HCT116 (cell line): ENCODE results near the gene TMEM115. TPM values are rescaled to one million over a fixed set of nuclear protein-coding genes. Genes with fewer than 3 reads are reported as not detected.
A peak's percentile ranks its signal among the peaks of the same experiment; 100 is the strongest.

Experiments used
- ATAC-seq: fragments of 200-7000 bp; cut with Tn5 transposase; 2 replicates; pipeline ENCODE4 v1.9.1; 2020; ENCODE audit warnings: mild to moderate bottlenecking, moderate library complexity
- BruUV-seq: library from RNA; stranded (reverse); fragments of 400-500 nt; replicated peaks from 2 replicates; lab custom pipeline; 2021; lab: Mats Ljungman, UMichigan
- CTCF ChIA-PET: fragments of 300-600 bp; sonication (Branson Sonifier 250); formaldehyde crosslinking; loops from one replicate; lab custom pipeline; 2021; ENCODE audit warnings: antibody characterized with exemption; lab: Charles Lee
- POLR2A ChIA-PET: fragments of 300-600, 350-600 bp; sonication (Branson Sonifier 250); formaldehyde crosslinking; loops from one replicate; lab custom pipeline; 2021; ENCODE audit warnings: antibody characterized with exemption; lab: Charles Lee
- RAD21 ChIA-PET, 2 experiments: fragments of 300-600 bp; sonication (Branson Sonifier 250); formaldehyde crosslinking; loops; one replicate each; lab custom pipeline; 2023; ENCODE audit warnings: low total read pairs in 2 of 2; ENCODE audit not compliant: uncharacterized antibody in 2 of 2, unreplicated experiment in 2 of 2, low non-redundant PET in 1 of 2; lab: Charles Lee
- DNase-seq: peaks from one replicate; pipeline ENCODE4 v3.0.0-alpha.2; 2010; ENCODE audit warnings: low read depth, low spot score
- H2AFZ ChIP-seq: fragments of 200-600 bp; shearing (Covaris generic), sonication (generic); 2 replicates; pipeline ENCODE4 v1.6.1; 2017; ENCODE audit warnings: low read depth, mixed run types, mixed read lengths, antibody characterized with exemption, low read length; ENCODE audit not compliant: poor library complexity, severe bottlenecking
- H3K27ac ChIP-seq: 2 replicates; pipeline ENCODE4 v1.5.1; 2012; ENCODE audit warnings: low read depth, low read length
- H3K27me3 ChIP-seq: fragments of 200-600 bp; sonication (generic); 2 replicates; pipeline ENCODE4 v1.6.1; 2016; ENCODE audit warnings: mixed run types, low read length, mixed read lengths; ENCODE audit not compliant: insufficient read depth
- H3K36me3 ChIP-seq, 2 experiments: fragments of 200-500 bp in 1 of 2; fragments of 200-600 bp in 1 of 2; sonication (Bioruptor generic) in 1 of 2; sonication (generic) in 1 of 2; 2 replicates each; pipeline versions ENCODE4 v1.5.1 to v1.6.1; 2014 to 2016; ENCODE audit warnings: low read length in 2 of 2, inconsistent platforms in 1 of 2, mixed read lengths in 1 of 2, mixed run types in 1 of 2; ENCODE audit not compliant: insufficient read depth in 2 of 2, control insufficient read depth in 1 of 2
- H3K4me1 ChIP-seq, 2 experiments: fragments of 200-600 bp in 1 of 2; sonication (generic) in 1 of 2; 2 replicates each; pipeline versions ENCODE4 v1.5.1 to v1.6.1; 2012 to 2017; ENCODE audit warnings: low read length in 2 of 2, inconsistent platforms in 1 of 2, mild to moderate bottlenecking in 1 of 2, mixed read lengths in 1 of 2, mixed run types in 1 of 2, moderate library complexity in 1 of 2; ENCODE audit not compliant: insufficient read depth in 2 of 2, control insufficient read depth in 1 of 2
- H3K4me2 ChIP-seq: fragments of 200-600 bp; sonication (generic); 2 replicates; pipeline ENCODE4 v1.6.1; 2017; ENCODE audit warnings: mixed run types, low read length, mixed read lengths
- H3K4me3 ChIP-seq, 2 experiments: fragments of 200-600 bp in 1 of 2; sonication (generic) in 1 of 2; replicated peaks in 1 of 2; 2 replicates each; pipeline ENCODE4 v1.5.1; 2011 to 2016; ENCODE audit warnings: low read length in 2 of 2, control low read depth in 1 of 2, low read depth in 1 of 2, mild to moderate bottlenecking in 1 of 2, mixed read lengths in 1 of 2, mixed run types in 1 of 2
- H3K79me2 ChIP-seq: fragments of 200-600 bp; sonication (generic); 2 replicates; pipeline ENCODE4 v1.6.1; 2017; ENCODE audit warnings: mild to moderate bottlenecking, mixed run types, low read length, moderate library complexity, mixed read lengths; ENCODE audit not compliant: insufficient read depth
- H3K9ac ChIP-seq: fragments of 200-600 bp; sonication (generic); 2 replicates; pipeline ENCODE4 v1.6.1; 2016; ENCODE audit warnings: low read length, mixed read lengths
- H3K9me2 ChIP-seq: fragments of 200-600 bp; sonication (generic), shearing (Covaris generic); 2 replicates; pipeline ENCODE4 v1.6.1; 2017; ENCODE audit warnings: mixed run types, mild to moderate bottlenecking, moderate library complexity; ENCODE audit not compliant: insufficient read depth
- H3K9me3 ChIP-seq, 2 experiments: fragments of 200-500 bp in 1 of 2; fragments of 200-600 bp in 1 of 2; sonication (Bioruptor generic) in 1 of 2; sonication (generic) in 1 of 2; 2 replicates each; pipeline ENCODE4 v1.6.1; 2014 to 2017; ENCODE audit warnings: low read length in 2 of 2, mixed read lengths in 2 of 2, inconsistent platforms in 1 of 2, low read depth in 1 of 2, mild to moderate bottlenecking in 1 of 2, mixed run types in 1 of 2, moderate library complexity in 1 of 2; ENCODE audit not compliant: control insufficient read depth in 1 of 2, insufficient read depth in 1 of 2
- H4K20me1 ChIP-seq: fragments of 200-600 bp; sonication (generic), shearing (Covaris generic); 2 replicates; pipeline ENCODE4 v1.6.1; 2017; ENCODE audit warnings: mixed run types, mild to moderate bottlenecking, moderate library complexity; ENCODE audit not compliant: insufficient read depth
- CBX3 ChIP-seq: IDR thresholded peaks from 2 replicates; pipeline ENCODE4 v1.6.1; 2012; ENCODE audit warnings: low read depth
- CEBPB ChIP-seq: IDR thresholded peaks from 2 replicates; pipeline ENCODE4 v1.6.1; 2012; ENCODE audit warnings: low read depth
- ELF1 ChIP-seq: IDR thresholded peaks from 2 replicates; pipeline ENCODE4 v1.6.1; 2012; ENCODE audit warnings: low read depth, borderline replicate concordance
- EZH2 ChIP-seq: fragments of 200-600 bp; sonication (generic); IDR thresholded peaks from 2 replicates; pipeline ENCODE4 v1.6.1; 2017; ENCODE audit warnings: antibody characterized with exemption, mixed run types
- EZH2phosphoT487 ChIP-seq: fragments of 200-600 bp; IDR thresholded peaks from 2 replicates; pipeline ENCODE4 v1.6.1; 2018; ENCODE audit warnings: antibody characterized with exemption, borderline replicate concordance
- FOSL1 ChIP-seq: IDR thresholded peaks from 2 replicates; pipeline ENCODE4 v1.6.1; 2012; ENCODE audit warnings: low read depth
- JUND ChIP-seq: IDR thresholded peaks from 2 replicates; pipeline ENCODE4 v1.6.1; 2012
- MAX ChIP-seq: IDR thresholded peaks from 2 replicates; pipeline ENCODE4 v1.6.1; 2012
- POLR2A ChIP-seq: IDR thresholded peaks from 2 replicates; pipeline ENCODE4 v1.7.0; 2011; ENCODE audit warnings: borderline replicate concordance; ENCODE audit not compliant: insufficient read depth, insufficient read length; ENCODE audit errors: extremely low read depth
- SRF ChIP-seq: IDR thresholded peaks from 2 replicates; pipeline ENCODE4 v1.6.1; 2012; ENCODE audit warnings: low read depth
- TCF7L2 ChIP-seq: IDR thresholded peaks from 2 replicates; pipeline ENCODE4 v1.7.0; 2011; ENCODE audit warnings: borderline replicate concordance, inconsistent platforms; ENCODE audit not compliant: insufficient read depth, insufficient read length; ENCODE audit errors: extremely low read depth
- ZBTB33 ChIP-seq: IDR thresholded peaks from 2 replicates; pipeline ENCODE4 v1.6.1; 2011; ENCODE audit warnings: mild to moderate bottlenecking, low read length, moderate library complexity; ENCODE audit not compliant: insufficient replicate concordance; ENCODE audit errors: extremely low read depth
- intact Hi-C: fragments of 100-400 bp; cut with micrococcal nuclease; formaldehyde crosslinking; loops from 2 replicates; pipeline ENCODE4 v1.10.0; 2022
- total RNA-seq: library from RNA; stranded (reverse); gene quantifications from one replicate; pipeline ENCODE4 v1.2.1, GENCODE V29; 2021; ENCODE audit not compliant: unreplicated experiment
- TF ChIP-seq, protein P1 (sequence below), 3 experiments: fragments of 200-600 bp in 1 of 3; sonication (generic) in 1 of 3; IDR thresholded peaks in 2 of 3; conservative IDR thresholded peaks in 1 of 3; 2 replicates each; pipeline ENCODE4 v1.5.1; 2012 to 2017; ENCODE audit warnings: low read depth in 2 of 3, low read length in 2 of 3, antibody characterized with exemption in 1 of 3, borderline replicate concordance in 1 of 3, control low read depth in 1 of 3, mild to moderate bottlenecking in 1 of 3, mixed read lengths in 1 of 3, mixed run types in 1 of 3, moderate library complexity in 1 of 3; ENCODE audit not compliant: insufficient read depth in 1 of 3

TMEM115 gene
- total RNA-seq, 1 experiment from 2014 or later, result 24.6 TPM

DNA sequence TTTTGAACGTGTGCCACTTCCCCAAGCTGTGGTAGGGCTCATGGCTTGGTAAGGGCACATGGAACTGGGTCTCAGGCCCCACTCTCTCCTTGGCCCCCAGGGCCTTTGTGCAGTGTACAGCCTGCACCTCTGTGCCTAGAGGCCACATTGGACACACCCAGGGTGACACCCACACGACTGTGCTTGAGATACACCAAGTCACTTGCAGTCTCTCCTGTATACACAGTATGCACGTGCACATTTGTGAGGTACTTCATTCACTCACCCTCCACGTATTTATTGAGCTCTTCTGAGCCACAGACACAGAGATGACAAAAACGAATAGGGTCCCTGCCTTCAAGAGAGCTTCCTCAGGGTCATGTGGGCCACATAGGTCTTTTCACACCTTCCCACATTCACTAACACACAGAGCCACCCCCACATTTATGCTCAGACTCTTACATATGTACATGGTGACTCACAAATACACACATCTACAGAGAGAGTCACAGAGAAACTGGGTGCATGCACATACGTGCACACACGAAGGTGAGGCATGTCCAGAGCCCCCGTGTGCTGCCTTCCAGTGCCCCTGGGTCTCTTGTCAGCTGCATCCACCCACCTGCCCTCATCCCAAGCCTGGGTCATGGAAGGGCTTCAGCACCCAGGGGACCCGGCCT, 9.8 kb upstream of the TMEM115 start:
- no peak for TF ChIP-seq ZBTB33
- DNase-seq (no peak), ATAC-seq (no peak)
- no peak overlapping the region for H2AFZ ChIP-seq
- intact Hi-C loops, result no loop called here
- no peaks in the 10 kb centered on the region for H3K9me2 ChIP-seq
- no TSS peak for BruUV-seq
- peaks cover 8 to 22% of the 10 kb centered on the region in 2 experiments; a peak in 2 of 4 replicates for H3K4me1 ChIP-seq
- ChIA-PET RAD21 (no interaction called here), POLR2A (no interaction called here), CTCF (no interaction called here)
- no peak overlapping the region for H3K27ac ChIP-seq
- no peaks in the 10 kb centered on the region for H4K20me1 ChIP-seq
- no peaks in the 10 kb centered on the region for H3K36me3 ChIP-seq
- H3K79me2 ChIP-seq, result no peaks in the 10 kb centered on the region
- no peak overlapping the region for H3K4me3 ChIP-seq
- no peak overlapping the region for H3K9ac ChIP-seq
- H3K4me2 ChIP-seq, result no peak overlapping the region
- no peaks in the 10 kb centered on the region for H3K27me3 ChIP-seq
- H3K9me3 ChIP-seq, result no peaks in the 10 kb centered on the region

GRCh38 chr3:50365842-50366220, 6.5 kb upstream of the TMEM115 start:
- Histone ChIP-seq H3K4me2 (peak overlapping the region; percentile 97), H3K27me3 (no peaks in the 10 kb centered on the region), H3K9ac (peak overlapping the region; percentile 59; the same call in 1 of the 2 replicates), H3K79me2 (no peaks in the 10 kb centered on the region), H4K20me1 (no peaks in the 10 kb centered on the region), H3K9me3 (no peaks in the 10 kb centered on the region), H3K9me2 (no peaks in the 10 kb centered on the region), H3K36me3 (no peaks in the 10 kb centered on the region), H3K4me3 (peak overlapping the region; percentile 47 to 65), H2AFZ (no peak overlapping the region), H3K27ac (peak overlapping the region; percentile 25; the same call in 1 of the 2 replicates), H3K4me1 (peaks cover 4 to 18% of the 10 kb centered on the region in 2 experiments; a peak in 2 of 4 replicates)
- CTCF ChIA-PET, result interaction anchor here (0.9 kb wide), 1 partner anchor 13 kb away, joined by 3 read pairs; no protein-coding TSS in a partner anchor
- ATAC-seq (no peak), DNase-seq (no peak)
- POLR2A ChIA-PET, result no interaction called here
- BruUV-seq, result no TSS peak
- RAD21 ChIA-PET, result no interaction called here
- intact Hi-C loops, result no loop called here
- no peak for TF ChIP-seq CEBPB
- no peak for TF ChIP-seq ELF1
- TF ChIP-seq, protein P1, sequence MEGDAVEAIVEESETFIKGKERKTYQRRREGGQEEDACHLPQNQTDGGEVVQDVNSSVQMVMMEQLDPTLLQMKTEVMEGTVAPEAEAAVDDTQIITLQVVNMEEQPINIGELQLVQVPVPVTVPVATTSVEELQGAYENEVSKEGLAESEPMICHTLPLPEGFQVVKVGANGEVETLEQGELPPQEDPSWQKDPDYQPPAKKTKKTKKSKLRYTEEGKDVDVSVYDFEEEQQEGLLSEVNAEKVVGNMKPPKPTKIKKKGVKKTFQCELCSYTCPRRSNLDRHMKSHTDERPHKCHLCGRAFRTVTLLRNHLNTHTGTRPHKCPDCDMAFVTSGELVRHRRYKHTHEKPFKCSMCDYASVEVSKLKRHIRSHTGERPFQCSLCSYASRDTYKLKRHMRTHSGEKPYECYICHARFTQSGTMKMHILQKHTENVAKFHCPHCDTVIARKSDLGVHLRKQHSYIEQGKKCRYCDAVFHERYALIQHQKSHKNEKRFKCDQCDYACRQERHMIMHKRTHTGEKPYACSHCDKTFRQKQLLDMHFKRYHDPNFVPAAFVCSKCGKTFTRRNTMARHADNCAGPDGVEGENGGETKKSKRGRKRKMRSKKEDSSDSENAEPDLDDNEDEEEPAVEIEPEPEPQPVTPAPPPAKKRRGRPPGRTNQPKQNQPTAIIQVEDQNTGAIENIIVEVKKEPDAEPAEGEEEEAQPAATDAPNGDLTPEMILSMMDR (IDR thresholded peaks at IDR 0.05 in 2 of 3, conservative IDR thresholded peaks at IDR 0.05 in 1 of 3; ENCODE audit: borderline replicate concordance in 1 of 3, insufficient read depth in 1 of 3, low read depth in 2 of 3, low read length in 2 of 3), result no peak
- TF ChIP-seq JUND, result no peak
- TF ChIP-seq EZH2phosphoT487, result no peak
- TF ChIP-seq FOSL1, result no peak
- TF ChIP-seq POLR2A, result no peak
- no peak for TF ChIP-seq TCF7L2
- TF ChIP-seq MAX, result no peak
- no peak for TF ChIP-seq CBX3
- no peak for TF ChIP-seq ZBTB33
- no peak for TF ChIP-seq SRF
- TF ChIP-seq EZH2, result no peak
